ENCODE data around the gene EMSY. TPM values are rescaled to one million over a fixed set of nuclear protein-coding genes. Genes with fewer than 3 reads are reported as not detected.

EMSY gene
- polyA plus RNA-seq, 1 experiment = 19.1 TPM

- Histone ChIP-seq H3K36me3 (ENCODE audit: control insufficient read depth, insufficient read depth, low read length) (no peaks in the 10 kb centered on the region), H3K4me3 (ENCODE audit: low read depth, low read length) (no peak overlapping the region), H3K27me3 (ENCODE audit: control insufficient read depth, insufficient read depth, low read length) (no peaks in the 10 kb centered on the region)
- no peak for TF ChIP-seq CTCF (IDR thresholded peaks at IDR 0.05; ENCODE audit: insufficient read depth, low read depth, low read length)
- POLR2A ChIA-PET = no interaction called here
- CTCF ChIA-PET = no interaction called here
- no peak for DNase-seq (ENCODE audit: low read depth)
Observed at GRCh38 chr11:76501526-76502202, 56.8 kb downstream of the EMSY start.

- H3K36me3 ChIP-seq (ENCODE audit: control insufficient read depth, insufficient read depth, low read length) = no peaks in the 10 kb centered on the region
- no peak for TF ChIP-seq CTCF (IDR thresholded peaks at IDR 0.05; ENCODE audit: insufficient read depth, low read depth, low read length)
- CTCF ChIA-PET = no interaction called here
- POLR2A ChIA-PET = no interaction called here
- no peaks in the 10 kb centered on the region for H3K27me3 ChIP-seq (ENCODE audit: control insufficient read depth, insufficient read depth, low read length)
- no peak for DNase-seq (ENCODE audit: low read depth)
- H3K4me3 ChIP-seq (ENCODE audit: low read depth, low read length) = no peak overlapping the region
Observed at GRCh38 chr11:76506833-76507232, 62.0 kb downstream of the EMSY start.

- POLR2A ChIA-PET = no interaction called here
- Histone ChIP-seq H3K27me3 (ENCODE audit: control insufficient read depth, insufficient read depth, low read length) (no peaks in the 10 kb centered on the region), H3K36me3 (ENCODE audit: control insufficient read depth, insufficient read depth, low read length) (no peaks in the 10 kb centered on the region), H3K4me3 (ENCODE audit: low read depth, low read length) (no peak overlapping the region)
- no peak for TF ChIP-seq CTCF (IDR thresholded peaks at IDR 0.05; ENCODE audit: insufficient read depth, low read depth, low read length)
- CTCF ChIA-PET = interaction anchor here (0.8 to 2.4 kb wide), 3 partner anchors 51 to 302 kb away, joined by 3 to 5 read pairs (median 5); no protein-coding TSS in a partner anchor
- peak; percentile 12 for DNase-seq (ENCODE audit: low read depth)
Observed at GRCh38 chr11:76510060-76511047, 65.5 kb downstream of the EMSY start.

- DNase-seq (ENCODE audit: low read depth) = no peak
- Histone ChIP-seq H3K27me3 (ENCODE audit: control insufficient read depth, insufficient read depth, low read length) (no peaks in the 10 kb centered on the region), H3K4me3 (ENCODE audit: low read depth, low read length) (no peak overlapping the region), H3K36me3 (ENCODE audit: control insufficient read depth, insufficient read depth, low read length) (no peaks in the 10 kb centered on the region)
- ChIA-PET CTCF (interaction anchor here (0.7 to 1.9 kb wide), 8 partner anchors 10 to 711 kb away, joined by 3 to 11 read pairs (median 4); no protein-coding TSS in a partner anchor), POLR2A (no interaction called here)
- peak; percentile 43; the same call in 1 of the 2 replicates for TF ChIP-seq CTCF (IDR thresholded peaks at IDR 0.05; ENCODE audit: insufficient read depth, low read depth, low read length)
Observed at GRCh38 chr11:76512851-76513653, 68.2 kb downstream of the EMSY start.

Measured in BJ (cell line).